Cardiac fibroblast (primary cell): ENCODE results near the gene COBLL1.

Experiments
- DNase-seq, 2 donors: peaks; one replicate each; pipeline versions ENCODE4 v3.0.0 to v3.0.0-alpha.2; 2010; ENCODE audit warnings: low read depth in 2 of 2
- H3K4me3 ChIP-seq, 2 donors: replicated peaks in 1 of 2; 1 replicate in 1 of 2; 2 replicates in 1 of 2; pipeline ENCODE4 v1.5.1; 2011; ENCODE audit warnings: low read depth in 2 of 2, low read length in 2 of 2, mild to moderate bottlenecking in 2 of 2, moderate library complexity in 1 of 2
- TF ChIP-seq, protein P1 (sequence below): IDR thresholded peaks from one replicate; pipeline ENCODE4 v1.5.1; 2011; ENCODE audit warnings: low read depth, mild to moderate bottlenecking, low read length, inconsistent platforms

Gene COBLL1

DNA sequence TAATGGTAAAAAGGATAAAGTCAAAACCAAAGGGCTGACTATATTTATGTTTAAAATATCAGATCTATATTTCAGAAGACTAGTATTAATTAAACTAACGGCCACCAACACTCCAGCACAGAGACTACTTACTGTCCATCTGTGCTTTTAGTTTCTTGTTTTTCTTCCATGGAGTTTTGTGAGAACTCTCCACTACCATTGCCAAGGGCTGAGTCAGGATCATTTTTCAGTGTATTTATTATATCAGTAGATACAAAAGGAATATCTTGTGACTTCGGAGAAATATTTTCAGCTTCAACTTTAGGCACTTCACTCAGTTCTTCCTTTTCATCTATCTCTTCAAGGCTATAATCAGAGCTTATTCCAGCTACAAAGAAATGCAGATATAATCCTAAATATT is 141.2 kb downstream of the COBLL1 start:
- DNase-seq: peak in 1 of 2 donors; percentile 15
- no peak overlapping the region for H3K4me3 ChIP-seq
- TF ChIP-seq, protein P1, sequence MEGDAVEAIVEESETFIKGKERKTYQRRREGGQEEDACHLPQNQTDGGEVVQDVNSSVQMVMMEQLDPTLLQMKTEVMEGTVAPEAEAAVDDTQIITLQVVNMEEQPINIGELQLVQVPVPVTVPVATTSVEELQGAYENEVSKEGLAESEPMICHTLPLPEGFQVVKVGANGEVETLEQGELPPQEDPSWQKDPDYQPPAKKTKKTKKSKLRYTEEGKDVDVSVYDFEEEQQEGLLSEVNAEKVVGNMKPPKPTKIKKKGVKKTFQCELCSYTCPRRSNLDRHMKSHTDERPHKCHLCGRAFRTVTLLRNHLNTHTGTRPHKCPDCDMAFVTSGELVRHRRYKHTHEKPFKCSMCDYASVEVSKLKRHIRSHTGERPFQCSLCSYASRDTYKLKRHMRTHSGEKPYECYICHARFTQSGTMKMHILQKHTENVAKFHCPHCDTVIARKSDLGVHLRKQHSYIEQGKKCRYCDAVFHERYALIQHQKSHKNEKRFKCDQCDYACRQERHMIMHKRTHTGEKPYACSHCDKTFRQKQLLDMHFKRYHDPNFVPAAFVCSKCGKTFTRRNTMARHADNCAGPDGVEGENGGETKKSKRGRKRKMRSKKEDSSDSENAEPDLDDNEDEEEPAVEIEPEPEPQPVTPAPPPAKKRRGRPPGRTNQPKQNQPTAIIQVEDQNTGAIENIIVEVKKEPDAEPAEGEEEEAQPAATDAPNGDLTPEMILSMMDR: no peak

DNA sequence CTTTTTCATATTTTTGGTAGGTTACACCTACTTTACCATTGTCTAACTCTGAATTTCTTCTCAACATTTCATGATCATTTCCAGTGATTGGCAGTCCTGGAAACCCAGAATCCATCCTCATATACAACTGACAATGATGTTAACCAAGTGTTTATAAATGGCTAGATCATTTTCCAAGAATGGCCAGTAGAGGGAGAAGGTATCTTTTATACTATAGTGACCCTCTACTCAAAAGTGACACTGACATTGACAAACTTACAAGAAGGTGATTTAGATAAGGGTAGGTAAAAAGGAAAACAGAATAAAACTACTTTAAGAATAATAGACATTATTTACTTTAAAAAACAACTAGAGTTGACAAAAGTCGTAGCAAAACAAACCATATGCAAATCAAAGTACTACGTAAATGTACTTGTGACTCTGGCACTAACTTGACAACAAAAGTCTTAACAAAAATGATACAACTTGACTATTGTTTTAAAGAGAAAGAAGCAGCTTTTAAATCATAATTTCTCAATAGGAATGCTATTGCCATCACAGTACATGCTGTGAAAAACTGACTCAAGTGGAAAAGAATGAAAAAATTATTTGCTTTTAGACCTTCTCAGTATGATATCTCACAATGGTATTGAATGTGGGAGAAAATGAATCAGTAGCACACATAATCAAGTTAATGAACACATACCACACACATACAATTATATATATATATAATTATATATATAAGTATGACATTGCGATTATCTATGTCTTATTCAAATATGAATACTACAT is 143.7 kb downstream of the COBLL1 start:
- TF ChIP-seq, protein P1: peak; percentile 51
- peak; percentile 15 to 34 for DNase-seq
- H3K4me3 ChIP-seq: no peak overlapping the region

DNA sequence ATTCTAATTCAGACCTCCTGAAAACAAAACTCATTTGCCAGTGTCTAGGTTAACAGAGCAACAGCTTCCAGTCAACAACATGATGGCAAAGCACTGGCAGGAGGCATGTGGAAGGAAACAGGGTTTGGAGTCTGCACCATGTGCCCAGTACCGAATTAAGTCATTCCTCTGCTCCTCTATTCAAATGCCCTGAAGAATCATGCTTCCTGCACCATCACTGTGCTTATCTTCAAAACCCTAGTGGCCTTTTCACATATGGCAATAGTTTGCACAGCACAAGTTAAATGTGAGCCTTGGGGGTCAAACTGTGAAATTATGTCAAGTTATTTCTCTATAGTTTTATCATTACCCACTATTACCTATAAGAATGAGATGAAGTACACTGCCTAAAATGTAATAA is 145.0 kb downstream of the COBLL1 start:
- no peak overlapping the region for H3K4me3 ChIP-seq
- TF ChIP-seq, protein P1: no peak
- DNase-seq: no peak

DNA sequence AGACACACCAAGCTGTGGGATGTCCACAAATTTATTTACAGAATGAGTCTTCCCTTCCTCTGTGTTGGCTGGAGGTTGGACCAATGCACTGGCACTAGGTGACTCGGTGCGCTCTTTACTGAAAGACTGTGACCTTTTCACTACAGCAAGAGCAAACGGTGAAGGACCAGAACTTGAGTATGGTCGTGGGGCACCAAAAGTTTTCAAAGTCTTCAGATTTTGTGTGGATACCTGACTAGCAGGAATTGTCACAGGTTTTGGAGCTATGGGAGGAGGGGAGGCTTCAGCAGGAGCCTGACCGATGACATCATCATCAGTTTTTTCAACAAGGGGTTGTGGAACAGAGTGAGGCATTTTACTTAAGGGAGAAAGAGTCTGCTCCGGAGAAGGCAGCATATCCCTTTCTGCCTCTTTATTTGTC is 147.3 kb downstream of the COBLL1 start:
- TF ChIP-seq, protein P1: no peak
- DNase-seq: no peak
- no peak overlapping the region for H3K4me3 ChIP-seq

DNA sequence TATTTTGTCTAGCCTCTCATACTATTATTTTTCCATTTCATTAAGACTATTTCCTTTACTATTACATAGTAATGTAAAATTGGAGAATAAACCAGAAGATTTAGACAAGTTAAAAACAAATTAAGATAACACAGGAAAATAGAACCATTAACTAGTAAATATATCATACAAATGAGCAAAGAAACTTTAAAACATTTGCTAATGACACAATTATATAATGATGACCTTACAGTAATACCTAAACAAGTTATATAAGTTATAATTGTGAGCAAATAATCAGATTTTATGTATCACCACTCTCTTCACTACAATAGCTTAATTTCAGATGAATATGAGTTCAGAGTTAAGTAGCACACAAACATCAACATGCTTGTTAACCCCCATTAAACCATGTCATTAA is 147.8 kb downstream of the COBLL1 start:
- DNase-seq: no peak
- no peak overlapping the region for H3K4me3 ChIP-seq
- TF ChIP-seq, protein P1: no peak

DNA sequence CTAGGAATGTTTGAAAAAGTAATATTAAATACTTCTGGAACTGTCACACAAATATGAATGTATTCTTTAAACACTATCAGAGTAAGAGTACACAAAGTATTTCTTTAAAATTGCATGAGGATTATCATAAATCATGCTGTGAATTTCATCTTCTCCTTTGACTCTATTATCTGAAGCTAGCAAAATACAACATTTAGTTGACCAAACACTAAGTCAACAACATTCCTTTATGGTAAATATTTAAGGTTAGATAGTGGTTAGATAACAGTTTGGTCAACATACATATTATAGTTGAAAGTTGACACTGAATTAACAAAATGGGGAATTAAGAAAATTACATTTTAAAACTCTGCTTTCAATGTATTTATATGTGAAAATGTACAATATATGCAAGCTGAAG is 148.2 kb downstream of the COBLL1 start:
- no peak overlapping the region for H3K4me3 ChIP-seq
- no peak for DNase-seq
- TF ChIP-seq, protein P1: no peak

DNA sequence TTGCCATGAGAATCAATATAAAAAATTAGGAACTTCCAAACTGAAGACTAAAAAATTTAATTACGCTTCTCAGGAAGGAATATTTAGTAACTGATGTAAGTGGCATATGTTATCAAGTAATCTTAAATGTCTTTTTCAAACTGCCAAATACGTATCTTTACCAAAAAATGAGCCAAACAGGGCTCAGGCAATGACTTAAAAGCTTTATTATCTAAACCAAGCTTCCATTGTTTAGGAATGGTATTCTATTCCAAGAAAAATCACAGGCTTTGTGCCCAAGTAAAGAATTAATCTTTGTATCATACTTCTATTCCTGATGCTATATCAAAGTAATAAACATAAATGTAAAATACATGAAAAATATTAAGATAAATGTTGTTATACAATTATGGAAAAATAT is 148.7 kb downstream of the COBLL1 start:
- no peak for DNase-seq
- TF ChIP-seq, protein P1: no peak

More for the DNA sequence above, 148.7 kb downstream of the COBLL1 start:
- no peak overlapping the region for H3K4me3 ChIP-seq
